Stimulated activated naive CD8-positive, alpha-beta T cell treated with anti-CD3 and anti-CD28 coated beads, Interleukin-15, Interleukin-2, amounts not matched to agents 100 ng/mL and 50 ng/mL, for 24 hours (primary cell): ENCODE data around the gene LRRN4CL.
A peak's percentile ranks its signal among the peaks of the same experiment; 100 is the strongest.
"Not testable (repeated sequence)": the region's sequence is repeated elsewhere in the genome, so short reads cannot be mapped to it uniquely, and the experiment has no call there.

Experiments
- H3K27ac Mint-ChIP-seq: one replicate; pipeline ENCODE4 v1.8.0; 2021; ENCODE audit warnings: mild to moderate bottlenecking, mixed read lengths
- H3K27me3 Mint-ChIP-seq: one replicate; pipeline ENCODE4 v1.8.0; 2021; ENCODE audit warnings: mixed read lengths
- H3K36me3 Mint-ChIP-seq: one replicate; pipeline ENCODE4 v1.8.0; 2021; ENCODE audit warnings: low read depth, mixed read lengths
- H3K4me1 Mint-ChIP-seq: one replicate; pipeline ENCODE4 v1.8.0; 2021; ENCODE audit warnings: low read depth, mixed read lengths
- H3K4me3 Mint-ChIP-seq: one replicate; pipeline ENCODE4 v1.8.0; 2021; ENCODE audit warnings: mild to moderate bottlenecking, mixed read lengths
- H3K9me3 Mint-ChIP-seq: one replicate; pipeline ENCODE4 v1.8.0; 2021; ENCODE audit warnings: mixed read lengths

The LRRN4CL gene

GRCh38 chr11:62673196-62673525, 16.2 kb downstream of the LRRN4CL start:
- peaks cover 65% of the 10 kb centered on the region for H3K4me1 Mint-ChIP-seq
- H3K9me3 Mint-ChIP-seq: no peaks in the 10 kb centered on the region
- H3K36me3 Mint-ChIP-seq: peaks cover 61% of the 10 kb centered on the region
- H3K4me3 Mint-ChIP-seq: peak overlapping the region; percentile 96
- peak overlapping the region; percentile 99 for H3K27ac Mint-ChIP-seq
- H3K27me3 Mint-ChIP-seq: no peaks in the 10 kb centered on the region

- peak within 1 kb of the TSS; percentile 96 for H3K4me3 Mint-ChIP-seq
- H3K27ac Mint-ChIP-seq: peak within 1 kb of the TSS; percentile 99
- no peaks in the 10 kb centered on the region for H3K9me3 Mint-ChIP-seq
- H3K4me1 Mint-ChIP-seq: peaks cover 63% of the 10 kb centered on the region
- H3K36me3 Mint-ChIP-seq: peaks cover 55% of the 10 kb centered on the region
- no peaks in the 10 kb centered on the region for H3K27me3 Mint-ChIP-seq
Observed at GRCh38 chr11:62671608-62672389, 17.5 kb downstream of the LRRN4CL start, which contains the start of the genes LBHD1 and UQCC3. TSS of gene LBHD1 (minus strand) at chr11:62672267. CDS start at chr11:62670031, 2,236 bp downstream. TSS of gene UQCC3 (plus strand) at chr11:62671673. CDS start at chr11:62671746, 73 bp downstream.

- H3K27ac Mint-ChIP-seq: peak overlapping the region; percentile 99
- no peaks in the 10 kb centered on the region for H3K27me3 Mint-ChIP-seq
- peak overlapping the region; percentile 96 for H3K4me3 Mint-ChIP-seq
- peaks cover 57% of the 10 kb centered on the region for H3K36me3 Mint-ChIP-seq
- H3K4me1 Mint-ChIP-seq: peaks cover 68% of the 10 kb centered on the region
- no peaks in the 10 kb centered on the region for H3K9me3 Mint-ChIP-seq
Observed at GRCh38 chr11:62671236-62671607, 18.1 kb downstream of the LRRN4CL start.

GRCh38 chr11:62669420-62670161, 19.7 kb downstream of the LRRN4CL start:
- no peaks in the 10 kb centered on the region for H3K9me3 Mint-ChIP-seq
- peak overlapping the region; percentile 71 for H3K27ac Mint-ChIP-seq
- H3K4me1 Mint-ChIP-seq: peaks cover 67% of the 10 kb centered on the region
- peak overlapping the region; percentile 96 for H3K4me3 Mint-ChIP-seq
- H3K36me3 Mint-ChIP-seq: peaks cover 63% of the 10 kb centered on the region
- H3K27me3 Mint-ChIP-seq: no peaks in the 10 kb centered on the region

GRCh38 chr11:62667460-62667859, 21.9 kb downstream of the LRRN4CL start:
- Mint-ChIP-seq H3K27me3 (no peaks in the 10 kb centered on the region), H3K36me3 (peaks cover 75% of the 10 kb centered on the region), H3K27ac (peak overlapping the region; percentile 98), H3K9me3 (no peaks in the 10 kb centered on the region), H3K4me3 (peak overlapping the region; percentile 96), H3K4me1 (peaks cover 62% of the 10 kb centered on the region)

- Mint-ChIP-seq H3K27me3 (no peaks in the 10 kb centered on the region), H3K4me3 (peak overlapping the region; percentile 96), H3K36me3 (peaks cover 70% of the 10 kb centered on the region), H3K4me1 (peaks cover 58% of the 10 kb centered on the region), H3K27ac (peak overlapping the region; percentile 98), H3K9me3 (no peaks in the 10 kb centered on the region)
Observed at GRCh38 chr11:62666259-62666926, 22.9 kb downstream of the LRRN4CL start.

- Mint-ChIP-seq H3K4me1 (peaks cover 55% of the 10 kb centered on the region), H3K27me3 (no peaks in the 10 kb centered on the region), H3K4me3 (peak overlapping the region; percentile 96), H3K36me3 (peaks cover 67% of the 10 kb centered on the region), H3K27ac (peak overlapping the region; percentile 98), H3K9me3 (no peaks in the 10 kb centered on the region)
Observed at GRCh38 chr11:62665599-62666258, 23.6 kb downstream of the LRRN4CL start.

- Mint-ChIP-seq H3K4me1 (peaks cover 50% of the 10 kb centered on the region), H3K36me3 (peaks cover 64% of the 10 kb centered on the region), H3K27ac (peak within 1 kb of the TSS; percentile 98), H3K9me3 (no peaks in the 10 kb centered on the region), H3K27me3 (no peaks in the 10 kb centered on the region), H3K4me3 (peak within 1 kb of the TSS; percentile 96)
Observed at GRCh38 chr11:62665075-62665598, 24.2 kb downstream of the LRRN4CL start, which contains the start of the genes C11orf98 and CSKMT. TSS of gene C11orf98 (minus strand) at chr11:62665210. CDS start at chr11:62665169, 41 bp downstream. TSS of gene CSKMT (plus strand) at chr11:62665312. CDS start at chr11:62665880, 568 bp downstream.

GRCh38 chr11:62664405-62665074, 24.8 kb downstream of the LRRN4CL start:
- H3K4me3 Mint-ChIP-seq: peak overlapping the region; percentile 96
- H3K4me1 Mint-ChIP-seq: peaks cover 44% of the 10 kb centered on the region
- no peaks in the 10 kb centered on the region for H3K27me3 Mint-ChIP-seq
- no peaks in the 10 kb centered on the region for H3K9me3 Mint-ChIP-seq
- peaks cover 60% of the 10 kb centered on the region for H3K36me3 Mint-ChIP-seq
- peak overlapping the region; percentile 98 for H3K27ac Mint-ChIP-seq

- H3K4me1 Mint-ChIP-seq: peaks cover 21% of the 10 kb centered on the region
- peaks cover 9% of the 10 kb centered on the region for H3K36me3 Mint-ChIP-seq
- H3K9me3 Mint-ChIP-seq: no peaks in the 10 kb centered on the region
- no peaks in the 10 kb centered on the region for H3K27me3 Mint-ChIP-seq
- no peak overlapping the region for H3K4me3 Mint-ChIP-seq
- H3K27ac Mint-ChIP-seq: no peak overlapping the region
Observed at GRCh38 chr11:62656796-62657429, 32.4 kb downstream of the LRRN4CL start.

GRCh38 chr11:62654297-62654696, 35.0 kb downstream of the LRRN4CL start:
- Mint-ChIP-seq H3K4me3 (peak overlapping the region; percentile 17), H3K36me3 (peaks cover 4% of the 10 kb centered on the region), H3K4me1 (peaks cover 28% of the 10 kb centered on the region), H3K27me3 (no peaks in the 10 kb centered on the region), H3K9me3 (no peaks in the 10 kb centered on the region), H3K27ac (peak overlapping the region; percentile 58)

- Mint-ChIP-seq H3K27me3 (no peaks in the 10 kb centered on the region), H3K9me3 (no peaks in the 10 kb centered on the region), H3K4me3 (peak overlapping the region; percentile 87), H3K27ac (peak overlapping the region; percentile 88), H3K4me1 (peaks cover 31% of the 10 kb centered on the region), H3K36me3 (peaks cover 4% of the 10 kb centered on the region)
Observed at GRCh38 chr11:62652161-62653006, 36.9 kb downstream of the LRRN4CL start.

- H3K4me3 Mint-ChIP-seq, H3K27me3 Mint-ChIP-seq, H3K36me3 Mint-ChIP-seq, H3K9me3 Mint-ChIP-seq, H3K27ac Mint-ChIP-seq: not testable (repeated sequence)
- H3K4me1 Mint-ChIP-seq: peaks cover 44% of the 10 kb centered on the region
Observed at GRCh38 chr11:62650283-62650682, 39.0 kb downstream of the LRRN4CL start.
